Neural crest cell (in vitro differentiated cells): ENCODE data around the gene RALB. TPM values are rescaled to one million over a fixed set of nuclear protein-coding genes. Genes with fewer than 3 reads are reported as not detected.
A peak's percentile ranks its signal among the peaks of the same experiment; 100 is the strongest.

Experiments
- DNase-seq: peaks from one replicate; pipeline ENCODE4 v3.0.0; 2021; ENCODE audit warnings: low read depth, mixed read lengths, low spot score
- H3K27ac Mint-ChIP-seq: one replicate; pipeline ENCODE4 v1.8.0; 2021; ENCODE audit warnings: mild to moderate bottlenecking, mixed read lengths; ENCODE audit not compliant: unreplicated experiment
- H3K27me3 Mint-ChIP-seq: 2 replicates; pipeline ENCODE4 v1.8.0; 2021; ENCODE audit warnings: low read depth, mild to moderate bottlenecking, mixed read lengths
- H3K36me3 Mint-ChIP-seq: 2 replicates; pipeline ENCODE4 v1.8.0; 2021; ENCODE audit warnings: low read depth, mild to moderate bottlenecking, mixed read lengths
- H3K4me1 Mint-ChIP-seq: 2 replicates; pipeline ENCODE4 v1.8.0; 2021; ENCODE audit warnings: mixed read lengths
- H3K4me3 Mint-ChIP-seq: one replicate; pipeline ENCODE4 v1.8.0; 2021; ENCODE audit warnings: mild to moderate bottlenecking, mixed read lengths
- H3K9me3 Mint-ChIP-seq: 2 replicates; pipeline ENCODE4 v1.8.0; 2021; ENCODE audit warnings: mixed read lengths
- CTCF ChIP-seq: fragments of 200-600 bp; sonication (generic); conservative IDR thresholded peaks from 2 replicates; pipeline ENCODE4 v1.5.0; 2021; ENCODE audit warnings: antibody characterized with exemption, mild to moderate bottlenecking
- total RNA-seq: library from RNA; stranded (reverse); gene quantifications from 2 replicates; pipeline ENCODE4 v1.2.1, GENCODE V29; 2021

RALB gene
- total RNA-seq, 1 donor from 2014 or later = 29.3 TPM

GRCh38 chr2:120302301-120302700, 49.6 kb downstream of the RALB start:
- H3K4me3 Mint-ChIP-seq = no peak overlapping the region
- no peak overlapping the region for H3K27ac Mint-ChIP-seq
- DNase-seq = no peak
- H3K4me1 Mint-ChIP-seq = peaks cover 8% of the 10 kb centered on the region
- H3K27me3 Mint-ChIP-seq = no peaks in the 10 kb centered on the region
- no peaks in the 10 kb centered on the region for H3K9me3 Mint-ChIP-seq
- H3K36me3 Mint-ChIP-seq = peaks cover 2% of the 10 kb centered on the region
- no peak for TF ChIP-seq CTCF

- H3K27ac Mint-ChIP-seq = no peak overlapping the region
- no peaks in the 10 kb centered on the region for H3K9me3 Mint-ChIP-seq
- H3K4me3 Mint-ChIP-seq = no peak overlapping the region
- no peaks in the 10 kb centered on the region for H3K27me3 Mint-ChIP-seq
- H3K4me1 Mint-ChIP-seq = peaks cover 8% of the 10 kb centered on the region
- TF ChIP-seq CTCF = no peak
- H3K36me3 Mint-ChIP-seq = peaks cover 2% of the 10 kb centered on the region
- DNase-seq = no peak
Measured at GRCh38 chr2:120303177-120303576, 50.5 kb downstream of the RALB start.

GRCh38 chr2:120305296-120305695, 52.6 kb downstream of the RALB start:
- DNase-seq = no peak
- H3K9me3 Mint-ChIP-seq = no peaks in the 10 kb centered on the region
- H3K4me1 Mint-ChIP-seq = peaks cover 4% of the 10 kb centered on the region
- no peaks in the 10 kb centered on the region for H3K27me3 Mint-ChIP-seq
- no peak overlapping the region for H3K4me3 Mint-ChIP-seq
- H3K36me3 Mint-ChIP-seq = no peaks in the 10 kb centered on the region
- H3K27ac Mint-ChIP-seq = no peak overlapping the region
- peak; percentile 27 for TF ChIP-seq CTCF

GRCh38 chr2:120305937-120306490, 53.4 kb downstream of the RALB start:
- Mint-ChIP-seq H3K36me3 (no peaks in the 10 kb centered on the region), H3K4me3 (no peak overlapping the region), H3K9me3 (no peaks in the 10 kb centered on the region), H3K27me3 (no peaks in the 10 kb centered on the region), H3K27ac (no peak overlapping the region), H3K4me1 (peaks cover 4% of the 10 kb centered on the region)
- no peak for DNase-seq
- TF ChIP-seq CTCF = no peak

GRCh38 chr2:120307482-120307881, 54.8 kb downstream of the RALB start:
- no peak for DNase-seq
- Mint-ChIP-seq H3K36me3 (no peaks in the 10 kb centered on the region), H3K4me1 (peaks cover 2% of the 10 kb centered on the region), H3K27me3 (peaks cover 3% of the 10 kb centered on the region), H3K27ac (no peak overlapping the region), H3K9me3 (no peaks in the 10 kb centered on the region), H3K4me3 (no peak overlapping the region)
- no peak for TF ChIP-seq CTCF
